HG03039 (cell line): ENCODE measurements around the gene RAD9A.

Experiments
- ATAC-seq: cut with Tn5 transposase; IDR thresholded peaks from one replicate; pipeline ENCODE4 v1.9.1; 2021; ENCODE audit warnings: mild to moderate bottlenecking, moderate library complexity; ENCODE audit not compliant: unreplicated experiment

The RAD9A gene

DNA sequence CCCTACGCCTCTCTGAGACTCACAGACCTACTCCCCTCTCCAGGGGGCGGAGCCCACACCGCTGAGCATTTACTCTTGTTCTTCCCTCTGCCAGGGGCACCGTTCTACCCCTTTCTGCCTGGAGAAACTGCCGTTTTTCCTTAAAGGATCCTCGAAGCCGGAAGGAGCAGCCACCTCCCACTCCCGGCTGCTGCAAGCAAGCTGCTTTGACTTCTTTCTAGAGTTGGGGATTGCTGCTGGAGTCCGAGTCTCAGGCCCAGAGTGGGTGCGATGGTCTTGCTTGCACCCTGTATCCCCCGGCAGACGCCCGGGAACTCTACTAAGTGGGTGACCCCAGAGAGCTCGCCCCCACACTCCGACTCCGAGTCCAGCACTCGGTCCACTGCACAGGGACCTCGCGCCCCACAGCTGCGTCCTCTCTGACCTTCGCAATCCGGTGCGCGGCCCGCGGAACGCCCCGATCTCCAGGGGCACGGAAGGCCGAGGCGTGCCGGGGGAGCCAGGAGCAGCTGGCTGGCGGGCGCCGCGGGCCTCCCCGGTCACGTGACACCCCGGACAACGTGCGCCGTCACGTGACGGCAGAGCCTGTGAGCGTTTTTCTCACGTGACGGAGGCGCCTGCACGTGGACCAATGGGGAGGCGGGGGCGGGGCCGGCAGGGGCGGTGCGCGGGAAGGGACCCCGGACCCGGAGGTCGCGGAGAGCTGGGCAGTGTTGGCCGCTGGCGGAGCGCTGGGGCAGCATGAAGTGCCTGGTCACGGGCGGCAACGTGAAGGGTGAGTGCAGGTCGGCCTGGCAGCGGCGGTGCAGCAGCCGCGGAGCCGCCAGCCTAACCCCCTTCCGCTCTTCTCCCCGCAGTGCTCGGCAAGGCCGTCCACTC is at the start of gene RAD9A:
TSS of gene RAD9A (plus strand) at position 683 of the 879 bp plus-strand sequence. CDS start at position 742, 59 bp downstream.
- peak; percentile 61 for ATAC-seq

DNA sequence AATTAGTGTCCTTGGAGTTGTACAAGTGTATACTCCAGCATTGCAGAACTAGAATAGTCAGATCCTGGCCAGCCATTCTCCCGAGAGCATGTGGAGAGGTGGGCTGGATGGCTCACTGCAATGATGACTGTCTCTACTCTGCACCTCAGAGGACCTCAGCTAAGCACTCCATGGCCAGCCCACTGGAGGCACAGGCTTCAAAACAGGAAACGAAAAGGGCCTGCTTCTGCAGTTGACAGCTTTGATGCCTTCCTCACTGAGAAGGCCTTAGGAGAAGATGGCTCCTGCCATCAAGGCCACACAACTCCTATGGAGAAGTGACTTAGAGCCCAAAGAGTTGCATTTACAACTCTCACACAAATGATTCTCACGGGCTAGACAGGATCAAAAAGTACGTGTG is 47.5 kb upstream of the RAD9A start:
- no peak for ATAC-seq

DNA sequence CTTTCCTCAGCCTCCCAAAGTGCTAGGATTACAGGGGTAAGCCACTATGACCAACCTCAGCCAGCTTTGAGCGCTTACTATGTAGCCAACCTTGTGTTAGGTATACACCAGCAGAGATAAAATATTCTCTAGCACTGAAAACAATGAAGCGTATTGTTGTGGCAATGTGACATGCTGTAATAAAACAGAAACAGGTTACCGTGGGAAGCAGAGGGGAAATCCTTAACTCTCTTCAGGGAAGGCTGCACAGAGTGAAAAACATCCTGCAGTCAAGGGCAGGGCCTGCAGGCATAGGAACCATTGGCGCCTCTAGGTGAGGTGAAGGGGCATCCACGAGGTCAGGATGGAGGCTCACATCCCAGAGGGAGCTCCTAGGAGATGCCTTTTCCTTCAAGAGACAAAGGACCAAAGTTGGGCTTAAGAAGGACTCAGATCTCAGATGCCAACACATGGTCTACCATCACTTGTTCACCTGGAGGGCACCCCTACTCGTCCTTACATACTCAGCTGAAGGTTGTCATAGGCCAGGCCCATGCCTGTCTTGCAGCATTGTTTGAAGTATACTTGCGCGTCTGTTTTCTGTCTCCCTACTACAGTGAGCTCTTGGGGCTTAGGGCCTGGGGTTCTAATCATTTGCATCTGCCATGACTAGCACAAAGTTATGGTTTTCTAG is 46.4 kb upstream of the RAD9A start:
- ATAC-seq = no peak

DNA sequence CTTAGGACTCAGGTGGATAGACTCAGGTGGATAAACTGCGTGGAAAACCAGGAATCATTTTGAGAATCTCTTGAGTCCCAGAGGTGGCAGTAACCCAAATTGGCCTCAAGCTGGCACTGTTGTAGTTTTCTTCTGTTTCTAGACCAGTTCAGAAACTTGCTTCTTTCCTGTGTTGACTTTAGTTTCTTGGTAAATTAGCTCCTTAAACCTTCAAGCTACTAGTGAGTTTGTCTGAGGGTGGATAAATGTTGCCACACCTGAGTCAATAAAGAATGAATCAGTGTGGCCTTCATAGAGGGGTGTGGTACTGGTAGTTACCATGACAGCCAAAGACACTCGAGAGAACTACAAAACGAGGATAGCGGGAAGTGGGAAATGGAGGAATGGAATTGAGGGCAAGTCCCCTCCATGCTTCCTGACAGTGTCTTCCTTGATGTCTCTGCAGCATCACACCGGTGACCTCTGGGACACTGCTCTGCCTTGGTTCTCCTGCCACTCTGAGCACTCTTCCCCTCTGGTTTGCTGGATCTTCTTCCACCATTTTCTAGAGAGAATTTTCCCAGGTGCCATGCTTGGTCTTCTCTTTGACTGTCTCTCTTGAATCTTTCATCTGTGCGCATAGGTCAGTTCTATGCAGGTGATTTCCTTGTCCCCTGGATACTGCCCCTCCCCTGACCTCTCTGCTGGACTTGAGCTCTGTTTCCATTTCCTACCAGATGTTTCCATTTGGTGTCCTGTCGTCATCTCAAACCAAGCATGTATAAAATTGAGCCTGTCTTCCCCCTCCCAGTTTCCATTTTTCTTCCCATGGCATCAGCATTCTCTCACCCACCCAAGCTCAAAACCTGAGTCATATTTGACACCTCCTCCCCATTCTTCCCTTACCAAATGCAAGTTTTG is 45.6 kb upstream of the RAD9A start:
- no peak for ATAC-seq

DNA sequence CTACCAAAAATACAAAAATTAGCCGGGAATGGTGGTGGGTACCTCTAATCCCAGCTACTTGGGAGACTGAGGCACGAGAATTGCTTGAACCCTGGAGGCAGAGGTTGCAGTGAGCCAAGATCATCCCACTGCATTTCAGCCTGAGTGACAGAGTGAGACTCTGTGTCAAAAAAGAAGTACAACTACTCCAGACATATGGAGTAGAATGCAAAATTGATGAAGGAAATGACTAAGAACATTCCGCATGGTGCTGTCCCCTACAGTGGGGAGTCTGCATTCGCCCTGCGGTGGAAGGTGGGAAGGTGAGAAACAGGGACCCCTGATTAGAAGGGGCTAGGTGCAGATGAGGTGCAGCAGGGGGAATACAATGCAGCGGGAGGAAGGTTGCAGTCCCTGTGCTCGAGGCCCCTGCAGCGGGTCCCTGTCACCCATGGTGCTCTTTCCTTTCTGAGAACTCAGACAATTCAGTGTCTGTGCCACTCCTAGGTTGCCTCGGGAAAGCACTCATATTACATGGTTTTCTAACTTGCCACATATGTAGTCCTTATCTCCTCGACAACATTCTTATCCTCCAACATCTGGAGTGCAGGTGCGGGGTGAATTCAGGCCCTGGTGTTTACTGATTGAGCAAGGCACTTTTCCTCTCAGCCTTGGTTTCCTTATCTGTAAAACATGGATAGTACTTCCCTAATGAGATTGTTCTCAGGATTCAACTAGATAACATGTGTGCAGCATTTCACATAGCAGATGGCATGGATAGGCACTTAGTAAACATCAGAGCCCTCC is 43.6 kb upstream of the RAD9A start:
- ATAC-seq = no peak

DNA sequence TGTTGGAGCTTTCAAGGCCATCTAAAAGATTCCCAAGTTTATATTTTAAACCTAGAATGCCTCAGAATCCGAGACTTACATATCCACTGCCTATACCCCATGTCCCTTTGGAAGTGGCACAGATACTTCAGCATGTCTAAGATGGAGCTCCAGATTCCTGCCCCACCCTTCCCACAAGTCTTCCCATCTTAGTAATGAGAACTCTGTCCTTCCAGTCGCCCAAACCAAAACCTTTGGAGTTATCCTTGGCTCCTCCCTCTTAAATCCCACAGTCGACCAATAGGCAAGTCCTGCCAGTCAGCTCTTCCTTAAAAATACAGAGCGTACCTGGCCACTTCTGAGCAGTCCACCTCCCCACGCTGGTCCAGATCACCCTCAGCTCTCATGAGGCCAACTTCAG is 42.8 kb upstream of the RAD9A start:
- no peak for ATAC-seq

DNA sequence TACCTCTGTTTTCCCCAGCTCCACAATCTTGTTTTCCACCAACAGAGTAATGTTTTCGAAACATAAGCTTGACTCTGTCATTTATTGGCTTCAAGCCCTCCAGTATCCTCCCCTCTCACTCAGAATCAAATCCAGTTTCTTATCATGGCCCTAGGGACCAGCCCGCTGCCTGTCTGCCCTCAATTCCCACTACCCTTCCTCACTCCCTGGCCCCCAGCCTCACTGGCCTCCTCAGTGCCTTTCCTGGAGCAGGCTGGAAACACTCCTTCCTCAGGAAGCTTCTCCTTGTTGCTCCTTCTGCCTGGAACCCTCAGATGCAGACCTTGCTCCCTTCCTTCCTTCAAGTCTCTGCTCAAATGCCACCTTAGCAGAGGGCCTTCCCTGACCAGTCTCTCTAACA is 42.3 kb upstream of the RAD9A start:
- no peak for ATAC-seq

DNA sequence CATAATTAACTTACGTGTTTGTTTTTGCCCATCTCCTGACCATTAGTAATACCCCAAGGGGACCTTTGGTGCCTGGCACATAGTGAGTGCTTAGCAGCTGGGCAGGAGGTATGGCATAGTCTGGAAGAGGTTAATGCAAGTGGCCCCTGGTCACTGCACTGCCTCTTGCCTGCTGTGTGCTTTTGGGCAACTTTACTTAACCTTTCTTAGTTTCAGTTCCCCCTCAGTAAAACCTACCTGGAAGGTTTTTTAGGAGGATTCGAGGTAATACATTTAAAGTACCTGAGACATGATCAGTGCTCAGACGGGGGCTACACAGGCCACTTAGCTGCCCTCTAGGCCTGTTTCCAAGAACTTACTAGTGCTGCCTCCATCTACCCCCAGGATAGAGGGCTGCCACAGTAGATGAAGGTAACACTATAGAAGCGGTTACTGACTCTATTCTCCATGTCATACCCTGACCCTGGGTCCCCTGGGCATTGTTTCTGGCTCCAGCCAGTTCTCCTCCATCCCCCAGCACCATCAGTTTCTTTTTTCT is 41.8 kb upstream of the RAD9A start:
- ATAC-seq = no peak

DNA sequence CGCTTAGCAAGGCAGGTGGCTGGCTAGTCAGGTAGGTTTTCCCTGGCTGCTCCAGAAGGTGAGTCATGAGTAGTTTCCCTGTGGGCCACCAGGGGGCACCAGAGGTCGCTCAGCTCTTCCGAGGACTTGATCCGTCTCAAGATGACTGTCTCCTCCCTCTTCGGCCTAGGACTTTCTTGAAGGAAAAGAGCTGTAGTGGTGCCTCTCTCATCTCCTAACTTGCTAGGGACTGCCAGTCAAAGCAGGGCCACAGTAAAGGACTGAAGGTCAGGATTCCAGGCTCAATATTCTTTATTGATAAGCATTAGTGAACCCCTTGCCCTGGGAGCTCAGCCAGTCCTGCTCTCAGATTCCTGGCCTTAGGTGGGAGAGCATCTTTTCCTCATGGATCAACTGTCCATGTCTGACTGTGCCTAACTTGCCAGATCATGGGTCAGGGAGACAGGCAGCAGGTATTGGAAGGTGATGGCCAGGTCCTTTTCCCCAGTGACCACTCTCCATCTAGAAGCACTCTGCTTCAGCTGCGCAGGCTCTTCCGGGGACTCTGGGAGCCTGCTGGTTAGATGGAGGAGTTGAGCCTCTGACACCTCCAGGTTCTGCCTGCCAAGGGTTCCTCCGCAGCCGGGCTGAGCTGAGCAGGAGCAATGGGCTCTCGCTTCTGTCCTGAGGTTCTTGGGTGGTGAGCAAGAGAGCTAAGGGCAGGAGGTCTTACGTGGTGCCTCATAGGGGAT is 40.3 kb upstream of the RAD9A start:
- no peak for ATAC-seq

DNA sequence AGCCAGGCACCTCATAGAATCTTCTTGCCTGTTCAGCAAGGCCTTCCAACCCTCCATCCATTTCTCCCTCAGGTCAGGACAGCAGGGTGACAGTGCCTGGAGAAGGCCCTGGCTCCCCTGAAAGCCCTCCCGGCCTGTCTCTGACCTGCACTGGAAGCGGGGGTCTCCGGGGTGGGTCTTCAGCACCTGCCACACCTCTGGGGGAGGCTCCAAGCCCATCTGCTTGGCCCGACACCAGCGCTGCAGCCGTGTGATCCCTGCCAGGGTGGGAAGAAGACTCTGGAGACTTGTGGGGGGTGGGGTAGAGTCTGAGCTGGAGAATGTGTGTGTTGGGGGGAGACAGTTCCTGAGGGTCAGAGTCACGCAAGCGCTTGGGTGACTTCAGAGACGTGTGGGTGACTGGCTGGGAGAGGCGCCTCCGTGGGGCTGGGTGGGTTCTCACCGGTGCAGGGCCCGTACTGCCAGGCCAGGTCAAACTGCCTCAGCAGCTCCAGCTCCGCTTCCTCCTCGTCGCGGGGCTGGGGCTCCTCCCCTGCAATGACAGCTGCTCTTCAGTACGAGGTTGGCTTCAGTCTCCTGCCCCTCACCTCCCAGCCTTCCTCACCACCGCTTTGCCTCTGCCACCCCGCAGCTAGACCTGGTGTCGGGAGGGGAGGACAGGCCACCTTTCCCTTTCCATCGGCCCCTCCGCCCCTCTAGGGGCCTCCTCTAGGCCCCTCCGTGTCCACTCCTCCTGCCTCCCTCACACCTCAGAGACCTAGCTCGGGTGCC is 39.1 kb upstream of the RAD9A start:
- ATAC-seq = peak; percentile 15

DNA sequence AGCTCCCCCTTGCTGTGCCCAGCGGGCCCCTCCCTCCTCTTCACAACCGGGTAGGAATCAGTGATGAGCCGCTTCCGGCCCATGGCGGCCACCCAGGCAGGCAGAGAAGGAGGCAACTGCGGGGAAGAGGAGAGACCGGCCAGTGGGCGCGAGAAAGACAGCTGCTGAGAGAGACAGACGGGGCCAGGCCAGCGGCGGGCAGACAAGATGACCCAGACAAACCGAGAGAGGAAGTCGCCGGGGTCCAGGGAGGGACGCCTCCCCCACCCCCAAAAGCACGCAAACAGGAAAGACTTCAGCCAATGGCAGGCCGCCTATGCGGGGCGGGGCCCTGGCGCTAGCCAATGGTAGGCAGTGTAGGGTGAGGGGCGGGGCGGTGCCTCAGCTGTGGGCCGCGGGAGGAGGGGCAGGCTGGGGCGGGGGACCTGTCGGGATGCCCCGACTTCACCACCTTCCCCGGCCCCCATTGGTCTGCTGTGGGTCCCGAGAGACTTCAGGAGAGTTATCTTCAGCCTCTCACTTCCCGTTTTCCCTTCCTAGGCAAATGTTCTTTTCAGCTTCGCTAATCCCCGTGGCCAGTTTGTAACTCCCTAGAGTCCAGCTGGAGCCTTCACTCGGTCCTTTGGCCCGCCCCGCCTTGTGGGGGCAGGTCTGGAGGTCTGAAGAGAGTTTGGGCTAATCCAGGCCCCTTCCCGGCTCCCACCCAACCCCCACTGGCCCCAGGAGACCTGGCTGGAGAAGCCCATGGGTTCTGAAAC is 38.3 kb upstream of the RAD9A start, which contains the start of gene POLD4:
TSS of gene POLD4 (minus strand) at position 230 of the 758 bp plus-strand sequence. CDS start at position 83, 147 bp downstream.
- peak; percentile 70 for ATAC-seq

DNA sequence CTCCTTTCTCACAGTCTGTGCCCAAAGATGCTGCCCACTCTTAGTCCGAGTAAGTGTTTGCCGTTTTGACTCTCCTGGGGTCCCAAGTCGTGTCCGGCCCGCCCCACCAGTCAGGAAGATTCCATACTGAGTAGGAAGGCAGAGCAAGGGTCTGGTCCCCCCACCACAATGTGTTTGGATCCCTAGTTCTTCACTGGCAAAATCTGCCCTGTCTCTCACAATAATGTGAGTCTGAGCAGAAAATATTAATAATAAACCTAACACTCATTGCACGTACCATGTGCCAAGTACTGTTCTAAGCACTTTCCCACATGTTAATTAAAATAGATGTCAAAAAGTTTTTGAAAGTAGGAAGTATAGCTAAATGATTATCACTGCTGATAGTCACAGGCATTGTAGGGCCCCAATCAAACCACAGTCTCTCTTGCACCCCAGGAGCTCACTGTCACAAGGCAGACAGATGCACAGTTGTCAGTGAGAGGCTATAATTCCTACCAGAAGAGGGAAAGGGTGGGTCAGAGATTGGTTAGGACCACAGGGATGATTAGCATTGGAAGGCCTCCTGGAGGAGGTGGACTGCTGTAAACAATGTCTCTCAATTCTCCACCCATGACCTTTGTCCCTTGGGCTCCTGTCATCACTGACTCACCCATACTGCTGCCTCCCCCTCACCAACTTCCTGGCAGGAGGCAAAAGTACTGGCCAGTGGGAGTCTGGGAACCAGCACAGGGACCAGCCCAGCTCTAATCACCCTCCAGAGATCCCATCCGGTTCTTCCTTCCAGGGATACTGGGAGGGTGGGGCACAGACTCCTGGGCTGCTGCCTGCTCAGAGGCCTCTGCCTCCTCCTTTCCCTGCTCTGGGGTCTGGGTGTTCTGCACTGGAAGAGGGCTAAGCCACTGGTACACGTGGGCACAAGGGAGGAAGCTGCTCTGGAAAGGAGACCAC is 37.4 kb upstream of the RAD9A start:
- no peak for ATAC-seq

DNA sequence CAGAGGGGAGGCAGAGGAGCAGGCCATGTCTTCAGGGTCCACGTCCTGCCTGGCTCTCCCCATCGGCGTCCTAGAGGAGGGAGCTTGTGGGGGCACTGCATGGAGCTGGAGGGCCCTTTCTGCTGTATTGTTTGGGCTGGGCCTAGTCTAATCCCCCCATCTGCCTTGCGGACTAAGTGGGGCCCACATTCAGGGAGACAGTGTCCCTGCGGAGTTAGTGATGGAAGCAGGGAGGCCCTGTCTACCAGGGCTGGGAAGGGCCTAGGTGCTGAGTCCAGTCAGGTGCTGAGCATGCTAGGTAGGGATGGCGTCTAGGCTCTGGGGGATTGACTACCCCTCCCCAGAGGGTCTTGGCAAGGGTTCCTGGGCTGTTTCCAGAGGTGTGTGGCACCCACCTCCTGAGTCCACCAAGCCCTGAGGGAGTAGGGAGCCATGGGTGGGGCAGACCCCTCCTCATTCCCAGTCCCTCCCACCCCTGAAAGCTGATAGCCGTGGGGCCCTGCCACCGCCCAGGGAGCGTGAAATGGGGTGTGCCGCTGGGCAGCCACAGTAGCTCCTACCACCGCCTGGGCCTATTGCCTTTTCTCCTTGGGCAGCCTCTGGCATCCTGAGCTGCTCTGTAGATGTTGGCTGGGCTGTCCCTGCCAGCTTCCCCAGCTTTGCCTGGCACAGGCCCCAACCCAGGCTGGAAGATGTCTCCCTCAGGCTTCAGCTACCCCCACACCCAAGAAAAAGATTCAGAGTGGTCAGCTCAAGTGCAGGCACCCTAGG is 36.6 kb upstream of the RAD9A start:
- ATAC-seq = no peak

DNA sequence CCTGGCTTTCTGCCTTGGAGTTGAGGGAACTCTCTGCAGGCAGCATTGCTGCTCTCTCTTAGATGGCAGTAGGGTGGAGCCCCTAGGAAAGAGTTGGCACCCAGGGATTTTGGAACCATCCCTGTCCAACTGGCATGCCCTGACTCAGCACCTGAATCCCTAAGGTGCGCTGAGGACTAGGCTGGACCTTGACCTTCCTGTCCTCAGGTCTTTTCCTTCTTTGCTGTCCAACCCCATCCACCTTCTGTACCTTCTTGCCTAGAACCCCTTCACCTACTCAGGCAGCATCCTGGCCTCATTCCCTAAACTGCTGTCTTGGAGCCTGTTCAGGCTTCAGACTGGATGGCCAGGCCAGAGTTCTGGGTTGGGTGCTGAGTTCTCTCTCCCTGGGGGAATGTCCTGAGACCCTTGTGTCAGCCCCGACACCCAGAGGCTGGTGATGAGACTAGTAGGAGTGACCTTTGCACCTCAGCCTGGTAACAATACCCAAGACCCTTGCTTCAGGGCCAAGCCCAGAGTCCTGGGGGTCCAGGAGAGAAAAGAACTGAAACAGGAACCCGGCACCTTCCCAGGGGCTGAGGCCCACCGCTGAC is 35.9 kb upstream of the RAD9A start:
- ATAC-seq = no peak

DNA sequence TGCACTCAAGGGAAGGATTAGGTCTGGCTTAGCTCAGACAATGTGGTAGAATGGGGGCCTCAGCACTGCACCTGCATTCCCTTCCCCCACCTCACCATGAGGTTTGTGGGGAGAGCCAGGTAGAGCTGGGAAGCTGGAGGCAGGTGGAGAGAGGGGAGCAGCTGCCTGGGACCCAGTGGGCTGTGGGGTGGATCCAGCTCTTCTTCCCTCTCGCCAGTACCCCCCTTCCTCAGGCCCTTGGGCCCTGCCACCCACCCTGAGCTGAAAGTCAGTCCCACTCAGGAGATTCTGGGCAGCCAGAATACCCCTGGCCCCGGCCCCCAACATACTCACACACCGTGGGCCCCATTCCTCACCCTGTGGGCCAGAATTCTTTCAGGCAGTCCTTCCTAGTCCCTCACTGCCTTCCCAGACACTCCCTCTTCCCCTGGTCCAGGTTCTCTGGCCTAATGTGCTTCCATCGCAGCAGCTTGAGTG is 35.4 kb upstream of the RAD9A start:
- ATAC-seq = no peak
